8988T (cell line): ENCODE results near the gene ZNF708.
"Not testable (repeated sequence)": the region's sequence is repeated elsewhere in the genome, so short reads cannot be mapped to it uniquely, and the experiment has no call there.

Experiments
- DNase-seq: peaks from one replicate; pipeline ENCODE4 v3.0.0; 2011

ZNF708 gene

DNA sequence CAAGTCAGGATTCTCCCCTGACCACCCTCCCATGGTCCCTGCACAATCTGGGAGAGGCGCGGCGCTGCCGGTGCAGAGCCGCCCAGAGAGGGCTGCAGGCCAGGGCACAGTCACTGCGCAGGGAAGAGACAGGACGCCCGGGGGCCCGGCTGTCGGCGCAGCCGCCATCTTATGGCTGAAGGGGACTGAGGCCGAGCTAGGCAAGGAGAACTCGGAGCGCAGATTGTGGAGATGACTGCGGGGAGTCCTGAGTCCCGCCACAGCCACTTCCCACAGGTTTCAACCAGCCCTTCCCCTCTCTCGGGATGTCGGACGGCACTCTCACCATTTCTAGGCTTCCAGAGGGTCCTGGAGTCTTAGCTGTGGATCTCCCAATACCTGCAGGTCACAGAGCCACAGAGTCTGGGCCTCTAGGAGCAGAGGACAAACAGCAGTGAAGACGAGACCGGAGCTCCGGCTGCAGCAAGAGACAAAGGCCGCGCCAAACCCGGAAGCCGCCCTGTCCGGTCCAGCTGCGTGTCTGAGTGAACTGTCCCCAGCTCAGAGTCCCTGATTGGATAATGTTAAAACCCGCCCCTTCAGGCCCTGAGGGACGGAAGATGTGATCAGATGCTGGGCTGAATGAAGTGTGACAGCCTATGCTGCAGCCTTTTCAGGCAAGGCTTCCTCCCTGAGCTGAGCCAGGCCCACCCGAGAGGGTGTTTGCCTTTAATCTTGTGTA, at the start of gene ZNF708:
ZNF708 (minus strand) TSS at position 526 of the 721 bp plus-strand sequence; CDS start at position 328, 198 bp downstream.
- peak; percentile 54 for DNase-seq

DNA sequence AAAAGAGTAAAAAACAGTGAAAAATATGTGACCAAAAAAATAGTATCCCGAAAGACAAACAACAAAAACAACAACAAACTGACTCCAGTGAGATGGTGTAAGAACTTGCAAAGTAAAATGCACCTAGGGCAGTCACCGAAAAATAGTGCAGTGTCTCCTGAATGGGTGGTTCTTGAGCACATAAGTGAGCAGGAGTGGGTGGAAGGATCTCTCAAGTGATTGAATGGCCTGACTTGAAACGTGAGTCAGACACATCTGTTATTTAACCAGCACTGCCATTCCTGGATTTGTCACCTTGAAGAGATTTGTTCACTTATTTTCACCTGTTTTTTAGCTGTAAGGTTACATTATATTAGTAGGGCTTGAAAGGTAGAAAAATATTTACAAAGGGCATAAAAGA, 33.1 kb upstream of the ZNF708 start:
- DNase-seq: no peak

DNA sequence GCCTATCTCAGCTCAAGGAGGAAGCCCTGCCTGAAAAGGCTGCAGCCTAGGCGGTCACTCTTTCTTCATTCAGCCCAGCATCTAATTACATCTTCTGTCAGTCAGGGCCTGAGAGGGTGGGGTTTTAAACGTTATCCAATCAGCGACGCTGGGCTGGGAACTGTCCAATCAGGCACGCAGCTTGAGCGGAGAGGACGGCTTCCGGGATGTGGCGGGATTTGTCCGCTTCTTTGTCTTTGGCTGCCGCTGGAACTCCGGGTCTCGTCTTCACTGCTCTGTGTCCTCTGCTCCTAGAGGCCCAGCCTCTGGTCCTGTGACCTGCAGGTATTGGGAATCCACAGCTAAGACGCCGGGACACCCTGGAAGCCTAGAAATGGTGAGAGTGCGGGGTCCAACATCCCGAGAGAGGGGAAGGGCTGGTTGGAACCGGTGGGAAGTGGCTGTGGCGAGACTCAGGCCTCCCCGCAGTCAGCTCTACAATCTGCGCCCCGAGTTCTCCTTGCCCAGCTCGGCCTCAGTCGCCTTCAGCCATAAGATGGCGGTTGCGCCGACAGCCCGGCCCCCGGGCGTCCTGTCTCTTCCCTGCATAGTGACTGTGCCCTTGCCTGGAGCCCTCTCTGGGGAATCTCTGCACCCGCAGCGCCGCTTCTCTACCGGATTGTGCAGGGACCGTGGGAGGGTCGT, 29.7 kb upstream of the ZNF708 start, which contains the start of gene ZNF738:
ZNF738 (plus strand) TSS at position 233 of the 684 bp plus-strand sequence; CDS start at position 374, 141 bp downstream.
- DNase-seq: peak; percentile 53

DNA sequence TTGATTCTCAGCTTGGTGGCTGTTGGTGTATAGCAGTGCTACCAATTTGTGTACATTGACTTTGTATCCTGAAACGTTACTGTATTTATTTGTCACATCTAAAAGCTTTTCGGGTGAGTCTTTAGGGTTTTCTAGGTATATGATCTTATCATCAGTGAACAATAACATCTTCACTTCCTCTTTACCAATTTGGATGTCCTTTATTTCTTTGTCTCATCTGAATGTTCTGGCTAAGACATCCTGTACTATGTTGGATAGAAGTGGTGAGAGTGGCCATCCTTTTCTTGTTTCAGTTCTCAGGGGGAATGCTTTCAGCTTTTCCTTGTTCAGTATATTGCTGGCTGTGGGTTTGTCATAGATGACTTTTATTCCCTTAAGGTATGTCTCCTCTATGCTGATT, 23.6 kb upstream of the ZNF708 start:
- DNase-seq: no peak

DNA sequence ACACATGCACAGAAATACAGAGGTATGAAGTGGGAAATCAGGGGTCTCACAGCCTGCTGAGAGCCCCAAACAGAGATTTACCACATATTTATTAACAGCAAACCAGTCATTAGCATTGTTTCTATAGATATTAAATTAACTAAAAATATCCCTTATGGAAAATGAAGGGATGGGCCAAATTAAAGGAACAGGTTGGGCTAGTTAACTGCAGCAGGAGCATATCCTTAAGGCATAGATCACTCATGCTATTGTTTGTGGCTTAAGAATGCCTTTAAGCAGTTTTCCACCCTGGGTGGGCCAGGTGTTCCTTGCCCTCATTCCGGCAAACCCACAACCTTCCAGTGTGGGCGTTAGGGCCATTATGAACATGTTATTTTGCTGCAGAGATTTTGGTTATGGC, 15.6 kb upstream of the ZNF708 start:
- not testable (repeated sequence) for DNase-seq

DNA sequence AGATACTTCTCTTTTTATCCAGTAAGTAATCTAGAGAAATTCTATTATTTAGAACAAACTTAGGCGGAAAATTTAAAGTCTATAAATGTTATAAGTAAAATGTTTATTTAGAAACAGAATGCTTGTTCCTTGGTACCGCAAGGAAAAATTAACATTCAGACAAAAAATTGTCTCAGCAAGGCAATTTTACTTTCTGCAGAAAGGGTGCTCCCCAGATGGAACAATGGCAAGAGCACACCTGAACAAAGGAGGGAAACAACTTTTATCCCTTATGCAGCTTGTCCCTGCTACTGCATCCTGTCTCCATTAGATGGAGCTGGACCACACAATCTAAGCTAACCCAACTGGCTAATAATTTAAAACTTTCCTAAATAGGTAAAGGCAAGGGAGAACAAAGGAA, 6.5 kb upstream of the ZNF708 start:
- DNase-seq: no peak

DNA sequence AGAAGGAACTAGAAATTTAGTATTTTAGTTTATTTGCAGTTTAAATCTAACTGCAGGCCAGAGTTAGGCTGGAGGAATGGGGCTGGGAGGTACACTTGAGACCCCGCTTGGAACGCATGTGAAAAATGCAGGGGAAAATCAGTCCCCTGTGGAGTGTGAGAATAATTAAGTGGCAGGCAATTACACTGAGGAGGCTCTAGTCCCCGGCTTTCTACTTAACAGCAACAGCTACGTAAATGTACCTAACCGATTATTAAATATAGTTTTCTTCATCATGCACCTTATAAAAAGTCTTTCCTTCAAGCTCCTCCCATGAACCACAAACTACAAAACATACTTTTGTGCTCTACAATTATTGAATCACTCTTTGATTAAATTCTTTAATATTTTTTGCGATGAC, 804 bp downstream of the ZNF708 start:
- DNase-seq: no peak

DNA sequence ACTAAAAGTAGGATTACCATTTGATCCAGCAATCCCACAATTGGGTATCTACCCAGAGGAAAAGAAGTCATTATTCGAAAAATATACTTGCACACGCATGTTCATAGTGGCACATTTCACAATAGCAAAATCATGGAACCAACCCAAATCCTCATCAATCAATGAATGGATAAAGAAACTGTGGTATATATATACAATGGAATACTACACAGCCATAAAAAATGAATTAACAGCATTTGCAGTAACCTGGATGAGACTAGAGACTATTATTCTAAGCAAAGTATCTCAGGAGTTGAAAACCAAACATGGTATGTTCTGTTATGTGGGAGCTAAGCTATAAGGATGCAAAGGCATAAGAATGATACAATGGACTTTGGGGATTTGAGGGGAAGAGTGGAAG, 3.0 kb downstream of the ZNF708 start:
- no peak for DNase-seq

DNA sequence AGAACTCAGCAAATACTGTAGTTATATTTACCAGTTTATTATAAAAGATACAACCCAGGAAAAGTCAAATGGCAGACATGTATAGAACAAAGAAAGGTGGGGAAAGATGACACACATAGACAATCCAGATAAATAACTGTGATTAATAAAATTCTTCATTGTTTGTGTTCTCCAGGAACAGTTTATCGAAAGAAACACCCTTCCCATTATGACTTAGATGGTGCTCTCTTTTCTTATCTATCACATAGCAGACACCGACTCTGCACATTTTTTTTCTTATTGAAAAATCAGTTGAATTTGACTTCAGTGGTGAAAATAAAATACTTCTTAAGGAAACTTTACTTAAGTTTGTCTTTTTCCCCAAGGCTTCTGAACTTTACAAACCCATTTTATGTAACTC, 6.2 kb downstream of the ZNF708 start:
- DNase-seq: no peak

DNA sequence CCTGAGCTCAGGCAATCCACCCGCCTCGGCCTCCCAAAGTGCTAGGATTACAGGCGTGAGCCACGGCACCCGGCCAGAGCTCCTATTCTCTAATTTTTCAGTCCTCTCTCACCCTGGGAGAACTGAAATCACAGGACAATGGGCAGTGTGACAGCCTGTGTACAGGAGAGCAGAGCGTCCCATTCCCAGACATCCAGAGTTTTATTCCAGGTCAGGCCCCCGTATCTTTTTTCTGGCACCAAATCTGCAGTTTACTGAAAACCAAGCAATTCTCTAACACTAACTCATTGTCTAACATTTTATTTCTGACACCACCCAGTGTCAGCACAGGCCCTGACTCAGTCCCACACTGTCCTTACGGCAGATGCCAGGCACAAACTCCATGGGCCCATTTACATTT, 6.7 kb downstream of the ZNF708 start:
- DNase-seq: no peak

DNA sequence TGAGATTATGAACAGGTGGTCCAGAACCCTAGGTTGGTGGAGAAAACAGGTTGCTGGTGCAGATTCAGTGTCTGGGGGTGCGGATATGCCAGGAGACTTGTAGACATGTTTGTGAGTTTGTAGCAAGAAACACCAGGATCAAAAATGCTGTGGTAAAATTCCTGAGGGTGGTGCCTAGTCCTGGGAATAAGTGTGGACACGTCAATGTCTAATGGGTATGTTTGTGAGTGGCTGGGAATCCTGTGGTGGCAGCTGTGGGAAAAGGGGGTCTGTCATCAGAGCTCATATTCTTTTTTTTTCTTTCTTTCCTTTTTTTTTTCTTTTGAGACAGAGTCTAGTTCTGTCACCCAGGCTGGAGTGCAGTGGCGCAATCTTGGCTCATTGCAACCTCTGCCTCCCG, 7.2 kb downstream of the ZNF708 start:
- DNase-seq: no peak

DNA sequence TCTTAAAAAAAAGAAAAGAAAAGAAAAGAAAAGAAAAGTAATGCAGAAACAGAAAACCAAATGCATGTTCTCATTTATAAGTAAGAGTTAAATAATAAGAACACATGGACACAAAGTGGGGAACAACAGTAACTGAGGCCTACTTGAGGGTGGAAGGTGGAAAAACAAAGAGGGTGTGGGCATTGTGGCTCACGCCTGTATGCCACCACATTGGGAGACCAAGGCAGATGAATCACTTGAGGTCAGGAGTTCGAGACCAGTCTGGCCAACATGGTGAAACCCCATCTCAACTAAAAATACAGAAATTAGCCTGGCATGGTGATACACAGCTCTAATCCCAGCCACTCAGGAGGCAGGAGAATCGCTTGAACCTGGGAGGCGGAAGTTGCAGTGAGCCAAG, 8.1 kb downstream of the ZNF708 start:
- DNase-seq: no peak

DNA sequence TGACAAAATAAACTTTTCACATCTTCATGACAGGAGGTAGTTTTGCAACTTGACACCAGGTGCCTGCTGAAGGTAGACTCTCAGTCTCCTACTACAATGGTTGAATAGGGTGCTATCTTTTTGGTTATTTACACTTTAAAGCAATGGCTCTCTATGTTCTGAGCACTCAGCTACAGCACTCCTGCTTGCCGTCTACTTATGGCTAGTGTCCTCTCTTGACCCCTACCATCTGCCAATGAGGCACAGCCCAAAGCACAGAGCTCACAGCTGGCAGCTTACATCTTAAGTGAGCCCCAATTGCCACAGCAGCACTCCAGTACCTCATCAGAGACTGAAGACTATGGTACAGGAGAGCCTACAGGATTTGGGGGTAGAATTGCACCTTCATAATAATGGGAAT, 11.4 kb downstream of the ZNF708 start:
- no peak for DNase-seq

DNA sequence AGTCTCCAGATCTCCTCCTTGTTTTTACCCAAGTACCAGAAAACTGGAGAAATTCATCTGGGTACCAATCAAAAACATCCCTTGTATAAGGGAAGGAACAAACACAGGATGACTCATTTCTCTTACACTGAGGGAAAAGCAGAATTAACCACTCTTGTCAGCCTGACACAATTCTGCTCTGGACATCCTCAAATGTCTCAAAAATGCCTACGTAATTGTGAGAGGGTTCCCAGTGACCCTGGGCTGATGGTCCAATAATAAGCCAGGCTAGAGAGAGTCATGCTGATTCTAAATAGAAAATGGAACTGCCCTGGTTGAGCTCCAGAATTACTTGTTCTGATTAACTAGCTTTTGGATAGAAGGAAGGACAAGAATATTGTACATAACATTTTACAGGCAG, 14.5 kb downstream of the ZNF708 start:
- no peak for DNase-seq

DNA sequence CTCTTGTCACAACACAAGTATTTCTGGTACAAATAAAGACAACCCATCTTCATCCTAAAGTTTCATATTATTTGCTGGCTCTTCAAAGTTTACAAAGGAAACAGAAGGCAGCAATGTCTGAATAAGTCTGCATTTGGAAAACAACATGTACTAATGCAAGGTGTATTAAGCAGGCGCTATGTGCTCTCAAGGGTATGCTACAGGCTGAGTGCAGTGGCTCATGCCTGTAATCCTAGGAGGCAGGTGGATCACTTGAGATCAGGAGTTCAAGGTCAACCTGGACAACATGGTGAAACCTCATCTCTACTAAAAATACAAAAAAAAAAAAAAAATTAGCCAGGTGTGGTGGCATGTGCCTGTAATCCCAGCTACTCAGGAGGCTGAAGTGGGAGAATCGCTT, 16.4 kb downstream of the ZNF708 start:
- not testable (repeated sequence) for DNase-seq

DNA sequence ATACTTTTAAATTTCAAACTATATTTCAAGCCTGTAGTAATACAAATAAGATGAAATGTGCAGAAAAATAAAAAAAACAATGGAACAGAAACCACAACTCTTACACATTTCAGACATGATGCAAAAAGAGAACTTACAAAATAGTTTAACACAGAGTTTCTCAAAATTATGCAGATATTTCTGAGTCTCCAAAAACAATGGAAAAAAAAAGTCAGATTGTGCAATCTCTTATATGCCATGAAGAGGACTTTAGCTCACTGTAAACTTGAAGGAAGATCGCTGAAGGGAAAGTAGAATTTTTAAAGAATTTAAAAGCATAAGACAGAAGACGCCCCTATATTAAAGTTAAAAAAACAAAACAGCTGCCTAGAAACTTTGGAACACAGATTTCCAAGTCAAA, 20.4 kb downstream of the ZNF708 start:
- DNase-seq: no peak

DNA sequence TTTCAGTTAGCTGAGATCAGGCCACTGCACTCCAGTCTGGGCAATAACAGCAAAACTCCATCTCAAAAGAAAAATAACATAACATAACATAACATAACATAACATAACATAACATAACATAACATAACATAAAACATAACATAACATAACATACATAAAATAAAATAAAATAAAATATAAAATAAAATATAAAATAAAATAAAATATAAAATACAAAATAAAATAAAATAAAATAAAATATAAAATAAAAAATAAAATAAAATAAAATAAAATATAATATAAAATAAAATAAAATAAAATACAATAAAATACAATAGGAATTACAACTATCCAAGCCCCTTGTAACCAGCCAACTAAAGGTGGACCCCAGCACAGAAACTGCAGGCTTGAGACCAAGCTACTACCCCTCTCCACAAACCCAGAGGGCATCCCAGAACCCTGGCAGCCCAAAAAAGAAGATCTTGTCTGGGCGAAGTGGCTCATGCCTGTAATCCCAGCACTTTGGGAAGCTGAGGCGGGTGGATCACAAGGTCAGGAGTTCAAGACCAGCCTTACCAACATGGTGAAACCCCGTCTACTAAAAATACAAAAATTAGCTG, 22.2 kb downstream of the ZNF708 start:
- DNase-seq: not testable (repeated sequence)

DNA sequence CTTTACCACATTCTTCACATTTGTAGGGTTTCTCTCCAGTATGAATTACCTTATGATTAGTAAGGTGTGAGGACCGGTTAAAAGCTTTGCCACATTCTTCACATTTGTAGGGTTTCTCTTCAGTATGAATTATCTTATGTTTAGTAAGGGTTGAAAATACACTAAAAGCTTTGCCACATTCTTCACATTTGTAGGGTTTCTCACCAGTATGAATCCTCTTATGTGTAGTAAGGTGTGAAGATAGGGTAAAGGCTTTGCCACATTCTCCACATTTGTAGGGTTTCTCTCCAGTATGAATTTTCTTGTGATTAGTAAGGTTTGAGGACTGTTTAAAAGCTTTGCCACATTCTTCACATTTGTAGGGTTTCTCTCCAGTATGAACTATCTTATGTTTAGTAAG, 35.4 kb downstream of the ZNF708 start:
- not testable (repeated sequence) for DNase-seq

DNA sequence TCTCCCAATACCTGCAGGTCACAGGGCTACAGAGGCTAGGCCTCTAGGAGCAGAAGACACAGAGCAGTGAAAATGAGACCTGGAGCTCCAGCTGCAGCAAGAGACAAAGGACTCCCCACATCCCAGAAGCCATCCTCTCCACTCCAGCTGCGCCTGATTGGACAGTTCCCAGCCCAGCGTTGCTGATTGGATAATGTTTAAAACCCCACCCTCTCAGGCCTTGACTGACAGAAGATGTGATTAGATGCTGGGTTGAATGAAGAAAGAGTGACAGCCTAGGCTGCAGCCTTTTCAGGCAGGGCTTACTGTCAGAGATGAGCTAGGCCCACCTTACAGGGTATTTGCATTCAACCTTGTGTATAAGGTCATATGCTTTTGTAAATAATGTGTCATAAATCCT, 59.4 kb downstream of the ZNF708 start:
- DNase-seq: no peak

DNA sequence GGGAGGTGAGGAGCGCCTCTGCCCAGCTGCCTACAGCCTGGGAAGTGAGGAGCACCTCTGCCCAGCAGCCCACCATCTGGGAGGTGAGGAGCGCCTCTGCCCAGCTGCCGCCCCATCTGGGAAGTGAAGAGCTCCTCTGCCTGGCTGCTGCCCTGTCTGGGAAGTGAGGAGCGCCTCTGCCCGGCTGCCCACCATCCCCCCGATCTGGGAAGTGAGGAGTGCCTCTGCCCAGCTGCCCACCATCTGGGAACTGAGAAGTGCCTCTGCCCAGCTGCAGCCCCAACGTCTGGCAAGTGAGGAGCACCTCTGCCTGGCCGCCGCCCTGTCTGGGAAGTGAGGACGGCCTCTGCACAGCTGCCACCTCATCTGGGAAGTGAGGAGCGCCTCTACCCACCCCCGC, 64.3 kb downstream of the ZNF708 start:
- no peak for DNase-seq

DNA sequence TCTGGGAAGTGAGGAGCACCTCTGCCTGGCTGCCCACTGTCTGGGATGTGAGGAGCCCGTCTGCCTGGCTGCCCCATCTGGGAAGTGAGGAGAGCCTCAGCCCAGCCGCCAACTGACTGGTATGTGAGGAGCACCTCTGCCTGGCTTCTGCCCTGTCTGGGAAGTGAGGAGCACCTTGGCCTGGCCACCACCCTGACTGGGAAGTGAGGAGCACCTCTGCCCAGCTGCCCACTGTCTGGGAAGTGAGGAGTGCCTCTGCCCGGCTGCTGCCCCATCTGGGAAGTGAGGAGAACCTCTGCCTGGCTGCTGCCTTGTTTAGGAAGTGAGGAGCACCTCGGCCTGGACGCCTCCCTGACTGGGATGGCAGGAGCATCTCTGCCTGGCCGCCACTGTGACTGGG, 64.8 kb downstream of the ZNF708 start:
- no peak for DNase-seq

DNA sequence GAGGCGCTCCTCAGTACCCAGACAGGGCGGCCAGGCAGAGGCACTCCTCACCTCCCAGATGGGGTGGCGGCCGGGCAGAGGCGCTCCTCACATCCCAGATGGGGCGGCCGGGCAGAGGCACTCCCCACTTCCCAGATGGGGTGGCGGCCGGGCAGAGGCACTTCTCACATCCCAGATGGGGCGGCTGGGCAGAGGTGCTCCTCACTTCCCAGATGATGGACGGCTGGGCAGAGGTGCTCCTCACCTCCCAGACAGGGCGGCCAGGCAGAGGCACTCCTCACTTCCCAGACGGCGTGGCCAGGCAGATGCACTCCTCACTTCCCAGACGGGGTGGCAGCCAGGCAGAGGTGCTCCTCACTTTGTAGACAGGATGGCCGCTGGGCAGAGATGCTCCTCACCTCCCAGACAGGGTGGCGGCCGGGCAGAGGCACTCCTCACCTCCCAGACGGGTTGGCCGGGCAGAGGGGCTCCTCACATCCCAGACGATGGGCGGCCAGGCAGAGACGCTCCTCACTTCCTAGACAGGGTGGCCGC, 68.3 kb downstream of the ZNF708 start:
- DNase-seq: not testable (repeated sequence)

DNA sequence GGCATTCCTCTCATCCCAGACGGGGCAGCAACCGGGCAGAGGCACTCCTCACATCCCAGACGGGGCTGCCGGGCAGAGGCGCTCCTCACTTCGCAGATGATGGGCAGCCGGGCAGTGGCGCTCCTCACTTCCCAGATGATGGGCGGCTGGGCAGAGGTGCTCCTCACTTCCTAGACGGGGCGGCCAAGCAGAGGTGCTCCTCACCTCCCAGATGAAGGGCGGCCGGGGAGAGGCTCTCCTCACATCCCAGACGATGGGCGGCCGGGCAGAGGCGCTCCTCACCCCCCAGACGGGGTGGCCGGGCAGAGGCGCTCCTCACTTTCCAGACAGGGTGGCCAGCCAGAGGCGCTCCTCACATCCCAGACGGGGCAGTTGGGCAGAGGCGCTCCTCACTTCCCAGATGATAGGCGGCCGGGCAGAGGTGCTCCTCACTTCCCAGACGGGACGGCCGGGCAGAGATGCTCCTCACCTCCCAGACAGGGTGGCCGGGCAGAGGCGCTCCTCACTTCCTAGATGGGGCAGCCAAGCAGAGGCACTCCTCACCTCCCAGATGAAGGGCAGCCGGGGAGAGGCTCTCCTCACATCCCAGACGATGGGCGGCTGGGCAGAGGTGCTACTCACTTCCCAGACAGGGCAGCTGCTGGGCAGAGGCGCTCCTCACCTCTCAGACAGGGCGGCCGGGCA, 68.9 kb downstream of the ZNF708 start:
- DNase-seq: no peak
